Transverse colon (tissue), 4 donors: ENCODE results near the gene IGF2BP3.

ENCODE experiments used
- CTCF ChIP-seq, 5 experiments: fragments of 200-600 bp in 3 of 5; fragments of 450-650 bp in 2 of 5; sonication (generic) in 3 of 5; IDR thresholded peaks; 1 replicate in 2 of 5; 2 replicates in 3 of 5; pipeline ENCODE4 v1.5.1; 2016 to 2017; ENCODE audit warnings: antibody characterized with exemption in 5 of 5, inconsistent platforms in 3 of 5, mild to moderate bottlenecking in 2 of 5, moderate library complexity in 1 of 5
- POLR2A ChIP-seq: fragments of 450-650 bp; IDR thresholded peaks from one replicate; pipeline ENCODE4 v1.6.1; 2016; ENCODE audit warnings: antibody characterized with exemption, mild to moderate bottlenecking, moderate library complexity
- POLR2AphosphoS5 ChIP-seq, 3 donors: sonication (generic); formaldehyde crosslinking; IDR thresholded peaks; one replicate each; pipeline ENCODE4 v1.6.1; 2016; ENCODE audit warnings: antibody characterized with exemption in 3 of 3

- TF ChIP-seq CTCF (IDR thresholded peaks at IDR 0.05) (no peak), POLR2A (no peak), POLR2AphosphoS5 (IDR thresholded peaks at IDR 0.05) (no peak)
Observed at GRCh38 chr7:23473844-23474093, 3.5 kb upstream of the IGF2BP3 start.
